Measurements from ENCODE around the gene HS6ST1.
"Not testable (repeated sequence)": the region's sequence is repeated elsewhere in the genome, so short reads cannot be mapped to it uniquely, and the experiment has no call there.

- TF ChIP-seq, protein P1, sequence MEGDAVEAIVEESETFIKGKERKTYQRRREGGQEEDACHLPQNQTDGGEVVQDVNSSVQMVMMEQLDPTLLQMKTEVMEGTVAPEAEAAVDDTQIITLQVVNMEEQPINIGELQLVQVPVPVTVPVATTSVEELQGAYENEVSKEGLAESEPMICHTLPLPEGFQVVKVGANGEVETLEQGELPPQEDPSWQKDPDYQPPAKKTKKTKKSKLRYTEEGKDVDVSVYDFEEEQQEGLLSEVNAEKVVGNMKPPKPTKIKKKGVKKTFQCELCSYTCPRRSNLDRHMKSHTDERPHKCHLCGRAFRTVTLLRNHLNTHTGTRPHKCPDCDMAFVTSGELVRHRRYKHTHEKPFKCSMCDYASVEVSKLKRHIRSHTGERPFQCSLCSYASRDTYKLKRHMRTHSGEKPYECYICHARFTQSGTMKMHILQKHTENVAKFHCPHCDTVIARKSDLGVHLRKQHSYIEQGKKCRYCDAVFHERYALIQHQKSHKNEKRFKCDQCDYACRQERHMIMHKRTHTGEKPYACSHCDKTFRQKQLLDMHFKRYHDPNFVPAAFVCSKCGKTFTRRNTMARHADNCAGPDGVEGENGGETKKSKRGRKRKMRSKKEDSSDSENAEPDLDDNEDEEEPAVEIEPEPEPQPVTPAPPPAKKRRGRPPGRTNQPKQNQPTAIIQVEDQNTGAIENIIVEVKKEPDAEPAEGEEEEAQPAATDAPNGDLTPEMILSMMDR (optimal IDR thresholded peaks at IDR 0.05 in 1 of 3, IDR thresholded peaks at IDR 0.05 in 1 of 3, conservative IDR thresholded peaks at IDR 0.05 in 1 of 3; ENCODE audit: extremely low read depth in 1 of 3, insufficient read depth in 2 of 3, low read length in 3 of 3), result not testable (repeated sequence)
- TF ChIP-seq EZH2 (IDR thresholded peaks at IDR 0.05; ENCODE audit: low read length), result not testable (repeated sequence)
These were observed 52.2 kb downstream of the HS6ST1 start for GRCh38 chr2:128266463-128266862.
